Heart left ventricle (tissue), 13 donors: ENCODE data around the gene AZIN2.

Experiments
- CTCF ChIP-seq, 12 donors: fragments of 200-600 bp; sonication (generic) in 4 of 12; IDR thresholded peaks; one replicate each; pipeline versions ENCODE4 v1.5.0 to v1.8.0; 2018 to 2022; ENCODE audit warnings: antibody characterized with exemption in 12 of 12, mild to moderate bottlenecking in 5 of 12
- POLR2A ChIP-seq, 2 donors: fragments of 450-650 bp; IDR thresholded peaks; one replicate each; pipeline ENCODE4 v1.6.1; 2017; ENCODE audit warnings: antibody characterized with exemption in 2 of 2, mild to moderate bottlenecking in 2 of 2, moderate library complexity in 2 of 2
- donor health status: ischemic (EF 13 %, LVEDD 7.1; RV severe dilation, severe dysfunction).
- donor health status: DM: no; HTN: yes; CAD: no.
- donor health status: DM: no; HTN: no; CAD: no.
- donor health status: ischemic (EF 25% LVEDD 6.9; RV normal size, moderate dysfunction).
- donor health status: ischemic (EF 25% LVEDD 5.7; RV mildly dilated, moderate dysfunction).
- donor health status: ischemic (EF 35%, LVEDD 5.7; RV mildly dilated, moderate dysfunction).
- donor health status: nonischemic (EF 11% LVEDD 7.7; RV severe dilation, severe dysfunction).
- donor health status: DM: yes; HTN: yes; CAD: no.
- donor health status: PGD.
- donor health status: ischemic (EF 29% LVEDD 5.4; RV normal size, mild dysfunction).
- donor health status: nonischemic (EF 23%, LVEDD 6.1; RV moderate dilation, normal function).

DNA sequence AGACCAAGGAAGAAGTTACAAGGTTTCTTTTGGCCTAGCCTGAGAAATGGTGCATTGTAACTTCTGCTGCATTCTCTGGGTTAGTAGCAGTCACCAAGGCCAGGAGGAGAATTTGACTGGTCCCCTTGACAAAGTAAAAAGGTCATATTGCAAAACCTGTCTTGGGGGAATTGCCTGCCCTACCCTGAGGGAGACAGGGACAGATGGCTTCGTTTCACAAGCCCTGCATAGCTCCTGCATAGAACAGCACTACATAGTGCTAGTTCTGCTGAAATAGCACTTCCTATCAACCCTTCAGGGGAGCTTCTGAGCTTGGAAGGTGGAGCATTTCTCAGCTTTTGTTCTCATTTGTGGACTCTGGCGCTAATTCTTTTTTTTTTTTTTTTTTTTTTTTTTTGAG, 23.9 kb upstream of the AZIN2 start:
- TF ChIP-seq CTCF (IDR thresholded peaks at IDR 0.05) (no peak), POLR2A (IDR thresholded peaks at IDR 0.05) (no peak)
